ENCODE measurements around the gene TRIM65. TPM values are rescaled to one million over a fixed set of nuclear protein-coding genes. Genes with fewer than 3 reads are reported as not detected.

The TRIM65 gene
- total RNA-seq, 2 donors from 2014 or later: 12.5 to 21.0 TPM

DNA sequence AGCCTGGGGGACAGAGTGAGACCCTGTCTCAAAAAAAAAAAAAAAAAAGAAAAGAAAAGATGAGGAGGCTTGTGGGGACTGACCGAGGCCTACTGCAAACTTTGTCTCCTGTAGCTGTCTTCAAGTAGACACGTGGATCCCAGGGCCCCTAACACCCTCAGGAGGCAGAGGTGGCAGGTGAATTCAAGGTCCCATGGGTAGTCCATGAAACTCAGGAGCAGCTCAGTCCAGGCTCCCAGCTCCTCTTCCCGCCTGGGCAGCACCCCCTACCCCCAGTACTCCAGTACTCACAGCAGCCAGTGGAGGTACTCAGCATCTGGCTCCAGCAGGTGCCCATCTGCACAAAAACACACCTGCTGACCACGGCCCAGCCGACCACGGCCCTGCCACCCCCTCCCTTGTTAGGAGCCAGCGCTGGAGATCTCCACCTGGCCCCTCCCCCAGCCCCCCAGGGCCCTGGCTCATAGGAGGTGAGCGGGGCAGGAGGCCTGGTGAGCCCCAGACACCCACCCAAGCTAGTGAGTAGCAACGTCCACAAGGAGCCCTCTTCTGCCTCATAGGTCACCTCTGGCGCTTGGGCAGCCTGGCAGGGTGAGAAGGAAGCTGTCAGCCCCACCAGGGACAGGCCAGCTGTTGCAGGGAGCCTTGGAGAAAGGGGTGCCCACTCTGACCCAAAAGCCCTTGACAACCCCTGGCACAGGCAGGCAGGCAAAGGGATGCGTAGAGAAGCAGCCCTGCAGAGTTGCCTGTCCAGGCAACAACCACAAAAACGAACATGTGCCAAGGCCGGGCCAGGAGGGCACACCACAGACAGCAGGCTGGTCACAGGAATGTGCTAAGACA lies 4.2 kb upstream of the TRIM65 start:
- DNase-seq (no peak), ATAC-seq (no peak)
- no peaks in the 10 kb centered on the region for H3K9me3 ChIP-seq
- H3K36me3 ChIP-seq (replicated peaks in 1 of 2; ENCODE audit: insufficient read depth in 1 of 2, low read depth in 2 of 2): peaks cover 8 to 18% of the 10 kb centered on the region in 2 donors
- intact Hi-C loops (cut with DNase I): no loop called here
- H3K4me3 ChIP-seq: no peak overlapping the region
- 77 to 88% methylated on average over 6 to 13 of the region's 13 CpGs for WGBS, 2 donors
- no peaks in the 10 kb centered on the region for H3K27me3 ChIP-seq
- H3K4me1 ChIP-seq: peaks cover 27% of the 10 kb centered on the region
- TF ChIP-seq, protein P1, sequence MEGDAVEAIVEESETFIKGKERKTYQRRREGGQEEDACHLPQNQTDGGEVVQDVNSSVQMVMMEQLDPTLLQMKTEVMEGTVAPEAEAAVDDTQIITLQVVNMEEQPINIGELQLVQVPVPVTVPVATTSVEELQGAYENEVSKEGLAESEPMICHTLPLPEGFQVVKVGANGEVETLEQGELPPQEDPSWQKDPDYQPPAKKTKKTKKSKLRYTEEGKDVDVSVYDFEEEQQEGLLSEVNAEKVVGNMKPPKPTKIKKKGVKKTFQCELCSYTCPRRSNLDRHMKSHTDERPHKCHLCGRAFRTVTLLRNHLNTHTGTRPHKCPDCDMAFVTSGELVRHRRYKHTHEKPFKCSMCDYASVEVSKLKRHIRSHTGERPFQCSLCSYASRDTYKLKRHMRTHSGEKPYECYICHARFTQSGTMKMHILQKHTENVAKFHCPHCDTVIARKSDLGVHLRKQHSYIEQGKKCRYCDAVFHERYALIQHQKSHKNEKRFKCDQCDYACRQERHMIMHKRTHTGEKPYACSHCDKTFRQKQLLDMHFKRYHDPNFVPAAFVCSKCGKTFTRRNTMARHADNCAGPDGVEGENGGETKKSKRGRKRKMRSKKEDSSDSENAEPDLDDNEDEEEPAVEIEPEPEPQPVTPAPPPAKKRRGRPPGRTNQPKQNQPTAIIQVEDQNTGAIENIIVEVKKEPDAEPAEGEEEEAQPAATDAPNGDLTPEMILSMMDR (IDR thresholded peaks at IDR 0.05): no peak
- no peak for TF ChIP-seq POLR2A (IDR thresholded peaks at IDR 0.05)
- no peak overlapping the region for H3K27ac ChIP-seq

DNA sequence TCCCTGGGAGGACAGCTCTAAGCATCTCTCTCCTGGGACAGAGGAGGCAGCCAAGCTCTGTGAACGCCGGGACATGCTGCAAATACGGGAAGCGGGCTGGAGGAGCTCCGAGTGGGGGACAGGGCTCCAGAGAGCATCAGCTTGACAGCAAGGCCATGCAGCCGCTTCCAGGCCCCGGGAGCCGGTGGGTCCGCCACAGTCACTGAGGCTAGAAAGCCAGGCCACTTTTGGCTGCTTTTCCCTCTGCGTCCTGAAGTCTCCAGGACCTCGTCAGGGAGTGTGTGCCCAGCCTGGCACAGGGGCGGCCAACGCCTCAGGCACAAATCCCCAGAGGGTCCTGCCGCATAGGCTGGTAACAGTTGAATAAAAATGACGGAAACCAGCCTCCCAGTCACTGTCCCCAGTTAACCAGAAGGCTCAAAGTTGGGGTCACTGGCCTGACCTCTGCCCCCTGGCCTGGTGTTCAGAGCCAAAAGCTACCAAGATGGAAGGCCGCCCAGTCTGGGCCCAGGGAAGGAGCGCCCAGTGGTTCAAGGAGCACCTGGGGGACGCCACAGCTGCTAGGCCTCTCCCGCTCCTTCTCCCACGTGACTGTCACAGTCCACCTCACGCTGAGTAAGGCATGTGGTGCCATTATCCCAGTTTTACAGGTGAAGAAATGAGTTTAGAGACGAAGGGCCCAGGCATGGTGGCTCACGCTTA lies 3.2 kb upstream of the TRIM65 start:
- intact Hi-C loops (cut with DNase I): no loop called here
- TF ChIP-seq POLR2A (IDR thresholded peaks at IDR 0.05): no peak
- TF ChIP-seq, protein P1 (IDR thresholded peaks at IDR 0.05): no peak
- Histone ChIP-seq H3K36me3 (replicated peaks in 1 of 2; ENCODE audit: insufficient read depth in 1 of 2, low read depth in 2 of 2) (peaks cover 8 to 18% of the 10 kb centered on the region in 2 donors), H3K27me3 (no peaks in the 10 kb centered on the region), H3K27ac (no peak overlapping the region), H3K9me3 (no peaks in the 10 kb centered on the region), H3K4me1 (peaks cover 33% of the 10 kb centered on the region), H3K4me3 (no peak overlapping the region)
- 93 to 94% methylated on average over 11 to 23 of the region's 23 CpGs for WGBS, 2 donors
- no peak for DNase-seq
- no peak for ATAC-seq

DNA sequence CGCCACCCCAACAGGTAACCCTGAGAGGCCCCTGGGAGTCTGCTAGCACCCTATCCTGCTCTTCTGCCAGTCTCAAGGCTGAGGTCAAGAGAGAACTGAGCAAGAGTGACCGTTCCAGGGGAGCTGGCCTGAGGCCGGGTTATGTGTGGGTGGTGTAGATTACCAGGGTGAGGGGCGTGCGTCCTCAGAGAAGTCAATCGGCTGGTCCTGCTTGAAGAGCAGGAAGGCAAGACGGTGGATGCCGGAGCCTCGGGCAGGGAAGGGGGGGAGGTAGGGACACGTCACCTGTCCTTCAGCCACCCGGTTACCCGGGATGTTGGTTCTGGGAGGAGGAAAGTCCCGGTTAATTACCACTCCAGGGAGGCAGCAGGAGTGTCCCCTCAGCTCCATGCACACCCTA lies 2.6 kb upstream of the TRIM65 start:
- no peaks in the 10 kb centered on the region for H3K27me3 ChIP-seq
- DNase-seq (no peak), ATAC-seq (no peak)
- no peak overlapping the region for H3K27ac ChIP-seq
- no peak overlapping the region for H3K4me3 ChIP-seq
- intact Hi-C loops (cut with DNase I): no loop called here
- TF ChIP-seq, protein P1 (IDR thresholded peaks at IDR 0.05): no peak
- TF ChIP-seq POLR2A (IDR thresholded peaks at IDR 0.05): no peak
- peaks cover 39% of the 10 kb centered on the region for H3K4me1 ChIP-seq
- WGBS, 2 donors: 83 to 88% methylated on average over 11 to 13 of the region's 13 CpGs
- H3K36me3 ChIP-seq (replicated peaks in 1 of 2; ENCODE audit: insufficient read depth in 1 of 2, low read depth in 2 of 2): peaks cover 8 to 18% of the 10 kb centered on the region in 2 donors
- no peaks in the 10 kb centered on the region for H3K9me3 ChIP-seq

GRCh38 chr17:75898791-75899190 lies 2.0 kb upstream of the TRIM65 start:
- Histone ChIP-seq H3K36me3 (replicated peaks in 1 of 2; ENCODE audit: insufficient read depth in 1 of 2, low read depth in 2 of 2) (peaks cover 8 to 18% of the 10 kb centered on the region in 2 donors), H3K27me3 (no peaks in the 10 kb centered on the region), H3K4me3 (no peak overlapping the region), H3K27ac (no peak overlapping the region), H3K9me3 (no peaks in the 10 kb centered on the region), H3K4me1 (peaks cover 38% of the 10 kb centered on the region)
- intact Hi-C loops (cut with DNase I): no loop called here
- TF ChIP-seq, protein P1 (IDR thresholded peaks at IDR 0.05): no peak
- TF ChIP-seq POLR2A (IDR thresholded peaks at IDR 0.05): no peak
- 95% methylated on average over 4 to 16 of the region's 16 CpGs for WGBS, 2 donors
- ATAC-seq: no peak
- DNase-seq: no peak
